Smooth muscle cell (in vitro differentiated cells): ENCODE measurements around the gene RNF225. TPM values are rescaled to one million over a fixed set of nuclear protein-coding genes. Genes with fewer than 3 reads are reported as not detected.
"Not testable (repeated sequence)": the region's sequence is repeated elsewhere in the genome, so short reads cannot be mapped to it uniquely, and the experiment has no call there.

Experiments used
- DNase-seq: peaks from one replicate; lab custom pipeline; 2025; ENCODE audit not compliant: unreplicated experiment; lab: John Stamatoyannopoulos, UW
- H2AFZ ChIP-seq: fragments of 200-600 bp; sonication (generic); 2 replicates; pipeline ENCODE4 v1.6.0; 2016; ENCODE audit warnings: antibody characterized with exemption, low read depth, mild to moderate bottlenecking
- H3F3A ChIP-seq: fragments of 200-600 bp; sonication (generic); 2 replicates; pipeline ENCODE4 v1.6.0; 2017; ENCODE audit warnings: antibody characterized with exemption, low read depth
- H3K27ac ChIP-seq: fragments of 200-600 bp; sonication (generic); 2 replicates; pipeline ENCODE4 v1.5.1; 2016; ENCODE audit warnings: low read depth, mild to moderate bottlenecking
- H3K27me3 ChIP-seq: fragments of 200-600 bp; sonication (generic); 2 replicates; pipeline ENCODE4 v1.6.1; 2016; ENCODE audit warnings: low read depth, mild to moderate bottlenecking
- H3K36me3 ChIP-seq: fragments of 200-600 bp; sonication (generic); 2 replicates; pipeline ENCODE4 v1.5.1; 2016; ENCODE audit warnings: low read depth
- H3K4me1 ChIP-seq: fragments of 200-600 bp; sonication (generic); 2 replicates; pipeline ENCODE4 v1.5.1; 2016; ENCODE audit warnings: low read depth
- H3K4me2 ChIP-seq: fragments of 200-600 bp; sonication (generic); 2 replicates; pipeline ENCODE4 v1.6.0; 2016; ENCODE audit warnings: mild to moderate bottlenecking
- H3K4me3 ChIP-seq: fragments of 200-600 bp; sonication (generic); 2 replicates; pipeline ENCODE4 v1.5.1; 2016; ENCODE audit warnings: mild to moderate bottlenecking
- H3K79me2 ChIP-seq: fragments of 200-600 bp; sonication (generic); 2 replicates; pipeline ENCODE4 v1.6.0; 2016; ENCODE audit warnings: low read depth, mild to moderate bottlenecking
- H3K9ac ChIP-seq: fragments of 200-600 bp; sonication (generic); 2 replicates; pipeline ENCODE4 v1.6.0; 2016; ENCODE audit warnings: low read depth
- H3K9me3 ChIP-seq: fragments of 200-600 bp; sonication (generic); replicated peaks from 2 replicates; pipeline ENCODE4 v1.5.1; 2016; ENCODE audit warnings: low read depth
- H4K20me1 ChIP-seq: fragments of 200-600 bp; sonication (generic); 2 replicates; pipeline ENCODE4 v1.6.0; 2016; ENCODE audit warnings: low read depth
- CTCF ChIP-seq: fragments of 200-600 bp; sonication (generic); IDR thresholded peaks from 2 replicates; pipeline ENCODE4 v1.5.1; 2017; ENCODE audit warnings: borderline replicate concordance, mild to moderate bottlenecking, antibody characterized with exemption; ENCODE audit not compliant: insufficient read depth, poor library complexity, severe bottlenecking
- WGBS: methylation state at CpG from one replicate; pipeline ENCODE4 v1.1.7; 2016; ENCODE audit warnings: low lambda C conversion rate; 5-methylcytosine and 5-hydroxymethylcytosine counted together
- microRNA-seq: library from miRNA; unstranded; fragments of <30 nt; microRNA quantifications from one replicate; pipeline ENCODE4, GENCODE V29; 2016; ENCODE audit warnings: borderline number of aligned reads
- polyA plus RNA-seq: library from polyadenylated mRNA; unstranded; fragments of >200 nt; fragmentation: Nextera tagmentation; extraction: Ambion mirVana; gene quantifications from 2 replicates; pipeline ENCODE4 v1.2.1, GENCODE V29; 2016
- small RNA-seq: library from RNA; depleted of rRNA; stranded (forward); fragments of <200 nt; gene quantifications from one replicate; pipeline ENCODE3, GENCODE V24; 2014
- total RNA-seq: library from RNA; depleted of rRNA; stranded (reverse); fragments of >200 nt; gene quantifications from 2 replicates; pipeline ENCODE4 v1.2.3, GENCODE V29; 2014

RNF225 gene
- total and polyA plus RNA-seq, 2 experiments from 2014 or later, result 0.96 TPM; not detected in 1

- DNase-seq, result no peak
- no peak overlapping the region for H3K9ac ChIP-seq
- 85% methylated on average over 21 of the region's 31 CpGs for WGBS
Measured at GRCh38 chr19:58440556-58440955, 45.1 kb downstream of the RNF225 start.

GRCh38 chr19:58442986-58443385 is 47.5 kb downstream of the RNF225 start:
- H3K27me3 ChIP-seq, H3K4me3 ChIP-seq, H3K4me1 ChIP-seq, H3F3A ChIP-seq, DNase-seq, H4K20me1 ChIP-seq, H3K79me2 ChIP-seq, H2AFZ ChIP-seq, H3K36me3 ChIP-seq, H3K4me2 ChIP-seq, H3K9me3 ChIP-seq, H3K9ac ChIP-seq, H3K27ac ChIP-seq: not testable (repeated sequence)
- WGBS, result 90% methylated on average over 7 of the region's 7 CpGs

More at GRCh38 chr19:58440556-58440955, 45.1 kb downstream of the RNF225 start:
- H3K79me2 ChIP-seq, result no peaks in the 10 kb centered on the region
- no peak for TF ChIP-seq CTCF
- no peaks in the 10 kb centered on the region for H3F3A ChIP-seq
- H4K20me1 ChIP-seq, result no peaks in the 10 kb centered on the region
- H3K36me3 ChIP-seq, result no peaks in the 10 kb centered on the region
- peak overlapping the region; percentile 47 for H3K4me3 ChIP-seq
- H3K4me1 ChIP-seq, result no peaks in the 10 kb centered on the region
- H3K27me3 ChIP-seq, result no peaks in the 10 kb centered on the region
- H2AFZ ChIP-seq, result no peak overlapping the region
- peak overlapping the region; percentile 81 for H3K4me2 ChIP-seq
- H3K27ac ChIP-seq, result no peak overlapping the region
- no peaks in the 10 kb centered on the region for H3K9me3 ChIP-seq

Small RNA genes within 50 kb of the gene (microRNA-seq; reads per million reads assigned to microRNA genes)
- not detected for gene MIR4754

Small RNA genes within 50 kb of the gene (small RNA-seq; reads per million reads assigned to genes)
- gene MIR4754 (not detected), gene RNA5SP473 (0.32 reads per million, percentile 7 among the genes with 10 or more reads in this experiment)

Other genes with a start within 250 kb of the RNF225 start
- 14.3 and 22.3 TPM in 2 replicates for gene ZNF329, start 244.9 kb upstream of the RNF225 start, total RNA-seq
- 2.3 and 4.4 TPM in 2 replicates for gene ZNF329, start 244.9 kb upstream of the RNF225 start, polyA plus RNA-seq
- gene ZNF274, start 212.6 kb upstream of the RNF225 start, total RNA-seq, result 23.8 and 29.2 TPM in 2 replicates
- gene ZNF274, start 212.6 kb upstream of the RNF225 start, polyA plus RNA-seq, result 27.2 and 29.5 TPM in 2 replicates
- 25.6 and 144 TPM in 2 replicates for gene ZNF544, start 166.7 kb upstream of the RNF225 start, total RNA-seq
- 12.9 and 21.4 TPM in 2 replicates for gene ZNF544, start 166.7 kb upstream of the RNF225 start, polyA plus RNA-seq
- gene ZNF8, start 116.7 kb upstream of the RNF225 start, total RNA-seq, result 6.6 and 7.8 TPM in 2 replicates
- gene ZNF8, start 116.7 kb upstream of the RNF225 start, polyA plus RNA-seq, result 1.1 and 1.8 TPM in 2 replicates
- 46.4 and 93.9 TPM in 2 replicates for gene ERVK3-1, start 90.3 kb upstream of the RNF225 start, total RNA-seq
- gene ERVK3-1, start 90.3 kb upstream of the RNF225 start, polyA plus RNA-seq, result 46.5 and 57.7 TPM in 2 replicates
- 1.7 and 2.2 TPM in 2 replicates for gene ZSCAN22, start 68.7 kb upstream of the RNF225 start, total RNA-seq
- 2.4 and 2.5 TPM in 2 replicates for gene ZSCAN22, start 68.7 kb upstream of the RNF225 start, polyA plus RNA-seq
- gene A1BG, start 42.2 kb upstream of the RNF225 start, total RNA-seq, result 77.8 and 92.3 TPM in 2 replicates
- gene A1BG, start 42.2 kb upstream of the RNF225 start, polyA plus RNA-seq, result 114 and 133 TPM in 2 replicates
- gene ZNF497, start 32.9 kb upstream of the RNF225 start, total RNA-seq, result 0.58 and 1.3 TPM in 2 replicates
- gene ZNF497, start 32.9 kb upstream of the RNF225 start, polyA plus RNA-seq, result 4.6 and 6.1 TPM in 2 replicates
- gene ZNF837, start 14.6 kb upstream of the RNF225 start, total RNA-seq, result 4.4 and 5.9 TPM in 2 replicates
- 7.8 and 8.4 TPM in 2 replicates for gene ZNF837, start 14.6 kb upstream of the RNF225 start, polyA plus RNA-seq
- gene RPS5, start 8.4 kb upstream of the RNF225 start, total RNA-seq, result 1,602 and 1,773 TPM in 2 replicates
- gene RPS5, start 8.4 kb upstream of the RNF225 start, polyA plus RNA-seq, result 650 and 684 TPM in 2 replicates
- 5.0 and 16.9 TPM in 2 replicates for gene ZNF584, start 13.0 kb downstream of the RNF225 start, total RNA-seq
- 9.1 and 12.7 TPM in 2 replicates for gene ZNF584, start 13.0 kb downstream of the RNF225 start, polyA plus RNA-seq
- gene ZNF132, start 44.5 kb downstream of the RNF225 start, total RNA-seq, result 0.63 and 2.3 TPM in 2 replicates
- gene ZNF132, start 44.5 kb downstream of the RNF225 start, polyA plus RNA-seq, result 0.40 and 0.69 TPM in 2 replicates
- gene ZNF324B, start 56.0 kb downstream of the RNF225 start, total RNA-seq, result 3.1 and 3.3 TPM in 2 replicates
- 1.5 and 2.6 TPM in 2 replicates for gene ZNF324B, start 56.0 kb downstream of the RNF225 start, polyA plus RNA-seq
- gene ZNF324, start 71.4 kb downstream of the RNF225 start, total RNA-seq, result 4.4 and 8.8 TPM in 2 replicates
- gene ZNF324, start 71.4 kb downstream of the RNF225 start, polyA plus RNA-seq, result 9.0 and 10.2 TPM in 2 replicates
- gene ZNF446, start 80.7 kb downstream of the RNF225 start, total RNA-seq, result 6.6 and 9.5 TPM in 2 replicates
- gene ZNF446, start 80.7 kb downstream of the RNF225 start, polyA plus RNA-seq, result 9.0 and 10.5 TPM in 2 replicates
- gene SLC27A5, start 116.3 kb downstream of the RNF225 start, total RNA-seq, result 0.54 and 6.6 TPM in 2 replicates
- gene SLC27A5, start 116.3 kb downstream of the RNF225 start, polyA plus RNA-seq, result 7.4 and 7.5 TPM in 2 replicates
- 5.1 and 8.7 TPM in 2 replicates for gene ZBTB45, start 124.2 kb downstream of the RNF225 start, total RNA-seq
- 23.7 and 25.1 TPM in 2 replicates for gene ZBTB45, start 124.2 kb downstream of the RNF225 start, polyA plus RNA-seq
- gene TRIM28, start 148.4 kb downstream of the RNF225 start, total RNA-seq, result 144 and 148 TPM in 2 replicates
- gene TRIM28, start 148.4 kb downstream of the RNF225 start, polyA plus RNA-seq, result 178 and 193 TPM in 2 replicates
- gene CHMP2A, start 159.4 kb downstream of the RNF225 start, total RNA-seq, result 132 and 153 TPM in 2 replicates
- gene CHMP2A, start 159.4 kb downstream of the RNF225 start, polyA plus RNA-seq, result 213 and 228 TPM in 2 replicates
- gene UBE2M, start 163.0 kb downstream of the RNF225 start, total RNA-seq, result 30.7 and 45.9 TPM in 2 replicates
- gene UBE2M, start 163.0 kb downstream of the RNF225 start, polyA plus RNA-seq, result 118 and 126 TPM in 2 replicates
- gene MZF1, start 177.7 kb downstream of the RNF225 start, total RNA-seq, result 12.2 and 18.7 TPM in 2 replicates
- gene MZF1, start 177.7 kb downstream of the RNF225 start, polyA plus RNA-seq, result 10.2 and 18.5 TPM in 2 replicates